ENCODE results near the gene NAIF1. TPM values are rescaled to one million over a fixed set of nuclear protein-coding genes. Genes with fewer than 3 reads are reported as not detected.

The NAIF1 gene, protein sequence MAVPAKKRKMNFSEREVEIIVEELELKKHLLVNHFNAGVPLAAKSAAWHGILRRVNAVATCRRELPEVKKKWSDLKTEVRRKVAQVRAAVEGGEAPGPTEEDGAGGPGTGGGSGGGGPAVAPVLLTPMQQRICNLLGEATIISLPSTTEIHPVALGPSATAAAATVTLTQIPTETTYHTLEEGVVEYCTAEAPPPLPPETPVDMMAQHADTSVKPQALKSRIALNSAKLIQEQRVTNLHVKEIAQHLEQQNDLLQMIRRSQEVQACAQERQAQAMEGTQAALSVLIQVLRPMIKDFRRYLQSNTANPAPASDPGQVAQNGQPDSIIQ
- total RNA-seq, result 1 to 10 TPM; 3.6 to 7.4 (median 6.9) TPM

GRCh38 chr9:128066713-128067644 is at the start of gene NAIF1:
Gene NAIF1, minus strand, starts transcription at chr9:128067320. Its CDS starts 219 bp downstream, at chr9:128067101.
- Histone ChIP-seq H3K4me3 (peak within 1 kb of the TSS; percentile 74 to 94 (median 90)), H3K9me3 (no peaks in the 10 kb centered on the region), H3K27ac (peak within 1 kb of the TSS; percentile 92 to 100 (median 96)), H3K4me1 (peaks cover 27 to 32% of the 10 kb centered on the region in 2 donors), H3K36me3 (peaks cover 0 to 12% of the 10 kb centered on the region in 2 donors), H3K27me3 (no peaks in the 10 kb centered on the region)
- in situ Hi-C loops (cut with MboI; ENCODE audit: low sequenced_read_pairs in 4 of 4), result no loop called here
- ATAC-seq (peak; percentile 92 to 94), DNase-seq (peak; percentile 98 to 99)
- TF ChIP-seq, protein P1, sequence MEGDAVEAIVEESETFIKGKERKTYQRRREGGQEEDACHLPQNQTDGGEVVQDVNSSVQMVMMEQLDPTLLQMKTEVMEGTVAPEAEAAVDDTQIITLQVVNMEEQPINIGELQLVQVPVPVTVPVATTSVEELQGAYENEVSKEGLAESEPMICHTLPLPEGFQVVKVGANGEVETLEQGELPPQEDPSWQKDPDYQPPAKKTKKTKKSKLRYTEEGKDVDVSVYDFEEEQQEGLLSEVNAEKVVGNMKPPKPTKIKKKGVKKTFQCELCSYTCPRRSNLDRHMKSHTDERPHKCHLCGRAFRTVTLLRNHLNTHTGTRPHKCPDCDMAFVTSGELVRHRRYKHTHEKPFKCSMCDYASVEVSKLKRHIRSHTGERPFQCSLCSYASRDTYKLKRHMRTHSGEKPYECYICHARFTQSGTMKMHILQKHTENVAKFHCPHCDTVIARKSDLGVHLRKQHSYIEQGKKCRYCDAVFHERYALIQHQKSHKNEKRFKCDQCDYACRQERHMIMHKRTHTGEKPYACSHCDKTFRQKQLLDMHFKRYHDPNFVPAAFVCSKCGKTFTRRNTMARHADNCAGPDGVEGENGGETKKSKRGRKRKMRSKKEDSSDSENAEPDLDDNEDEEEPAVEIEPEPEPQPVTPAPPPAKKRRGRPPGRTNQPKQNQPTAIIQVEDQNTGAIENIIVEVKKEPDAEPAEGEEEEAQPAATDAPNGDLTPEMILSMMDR (IDR thresholded peaks at IDR 0.05 in 4 of 5, conservative IDR thresholded peaks at IDR 0.05 in 1 of 5), result no peak
- peak; percentile 49 to 52 for TF ChIP-seq POLR2A (IDR thresholded peaks at IDR 0.05)
- intact Hi-C loops (cut with DNase I; ENCODE audit: low total_unique reads), result no loop called here

GRCh38 chr9:128116104-128117083 is 49.3 kb upstream of the NAIF1 start:
- Histone ChIP-seq H3K36me3 (peaks cover 0 to 11% of the 10 kb centered on the region in 2 donors), H3K27ac (no peak overlapping the region), H3K9me3 (no peaks in the 10 kb centered on the region), H3K27me3 (no peaks in the 10 kb centered on the region), H3K4me3 (no peak overlapping the region), H3K4me1 (peaks cover 13 to 20% of the 10 kb centered on the region in 2 donors)
- ATAC-seq (no peak), DNase-seq (peak in 1 of 2 donors; percentile 13)
- intact Hi-C loops (cut with DNase I; ENCODE audit: low total_unique reads) (loop anchor here (5.0 kb wide), 2 partner anchors 34 to 174 kb away; no protein-coding TSS in a partner anchor), in situ Hi-C loops (cut with MboI; ENCODE audit: low sequenced_read_pairs in 4 of 4) (loop anchor here in 3 of 4 donors (10.0 to 25.0 kb wide), 2 partner anchors 154 to 162 kb away; no protein-coding TSS in a partner anchor)
- TF ChIP-seq POLR2A (IDR thresholded peaks at IDR 0.05), result no peak
- TF ChIP-seq, protein P1 (IDR thresholded peaks at IDR 0.05 in 4 of 5, conservative IDR thresholded peaks at IDR 0.05 in 1 of 5), result no peak

- H3K36me3 ChIP-seq, result peaks cover 0 to 6% of the 10 kb centered on the region in 2 donors
- DNase-seq (peak in 1 of 2 donors; percentile 20), ATAC-seq (no peak)
- no peak for TF ChIP-seq POLR2A (IDR thresholded peaks at IDR 0.05)
- TF ChIP-seq, protein P1 (IDR thresholded peaks at IDR 0.05 in 4 of 5, conservative IDR thresholded peaks at IDR 0.05 in 1 of 5), result no peak
- H3K27ac ChIP-seq, result no peak overlapping the region
- H3K4me3 ChIP-seq, result no peak overlapping the region
- H3K27me3 ChIP-seq, result no peaks in the 10 kb centered on the region
- intact Hi-C loops (cut with DNase I; ENCODE audit: low total_unique reads) (loop anchor here (5.0 kb wide), 2 partner anchors 33 to 173 kb away; no protein-coding TSS in a partner anchor), in situ Hi-C loops (cut with MboI; ENCODE audit: low sequenced_read_pairs in 4 of 4) (loop anchor here in 3 of 4 donors (10.0 to 25.0 kb wide), 2 partner anchors 153 to 161 kb away; no protein-coding TSS in a partner anchor)
- H3K9me3 ChIP-seq, result no peaks in the 10 kb centered on the region
- peaks cover 13 to 28% of the 10 kb centered on the region in 2 donors for H3K4me1 ChIP-seq
Observed at GRCh38 chr9:128115187-128116103, 48.3 kb upstream of the NAIF1 start.
